T-helper 2 cell treated with Interferon-gamma antibody and Interleukin-4, amounts not matched to agents 100 ng/mL and 5 ng/mL, for 36 hours (primary cell): Measurements from ENCODE around the gene DNAJC11. TPM values are rescaled to one million over a fixed set of nuclear protein-coding genes. Genes with fewer than 3 reads are reported as not detected.

Experiments used
- intact Hi-C: fragments of 100-400 bp; cut with micrococcal nuclease; formaldehyde crosslinking; loops from one replicate; pipeline ENCODE4 v1.15.1; 2023
- total RNA-seq: library from RNA; stranded (reverse); gene quantifications from 2 replicates; pipeline ENCODE4 v1.2.3, GENCODE V29; 2022

The DNAJC11 gene
- total RNA-seq, 1 donor from 2014 or later, result 52.9 TPM

- intact Hi-C loops, result no loop called here
These were observed 114.2 kb downstream of the DNAJC11 start for GRCh38 chr1:6587261-6588005.

- intact Hi-C loops, result no loop called here
These were observed 115.2 kb downstream of the DNAJC11 start for GRCh38 chr1:6586404-6586816.

- intact Hi-C loops, result no loop called here
These were observed 115.8 kb downstream of the DNAJC11 start for GRCh38 chr1:6585841-6586240.

- intact Hi-C loops, result no loop called here
These were observed 116.4 kb downstream of the DNAJC11 start for GRCh38 chr1:6585081-6585722.

Other genes starting within 250 kb of the DNAJC11 start
- 95.0 and 104 TPM in 2 replicates for gene TNFRSF25, start 235.6 kb downstream of the DNAJC11 start, total RNA-seq
- 1.4 TPM in 2 replicates for gene PLEKHG5, start 210.1 kb downstream of the DNAJC11 start, total RNA-seq
- 54.0 and 58.5 TPM in 2 replicates for gene NOL9, start 147.3 kb downstream of the DNAJC11 start, total RNA-seq
- not detected in 2 replicates for gene TAS1R1, start 146.5 kb downstream of the DNAJC11 start, total RNA-seq
- 29.8 and 32.9 TPM in 2 replicates for gene ZBTB48, start 121.8 kb downstream of the DNAJC11 start, total RNA-seq
- gene KLHL21, start 98.9 kb downstream of the DNAJC11 start, total RNA-seq, result 20.7 and 22.0 TPM in 2 replicates
- gene PHF13, start 88.1 kb downstream of the DNAJC11 start, total RNA-seq, result 16.1 and 16.3 TPM in 2 replicates
- gene THAP3, start 76.9 kb downstream of the DNAJC11 start, total RNA-seq, result 17.1 and 19.4 TPM in 2 replicates
- gene CAMTA1, start 83.6 kb upstream of the DNAJC11 start, total RNA-seq, result 37.9 and 40.7 TPM in 2 replicates